Activated T-cell treated with anti-CD3 and anti-CD28 coated beads, Interleukin-2, amount 50 U/mL, for 72 hours (primary cell): ENCODE data around the gene IL21R. TPM values are rescaled to one million over a fixed set of nuclear protein-coding genes. Genes with fewer than 3 reads are reported as not detected.

Experiments
- ATAC-seq, 2 donors: fragments of 150-1000 bp; cut with Tn5 transposase; replicated peaks in 1 of 2; 2 replicates each; pipeline ENCODE4 v1.10.0; 2021; ENCODE audit warnings: moderate library complexity in 2 of 2, mild to moderate bottlenecking in 1 of 2
- DNase-seq, 2 donors: peaks; one replicate each; pipeline ENCODE4 v3.0.0; 2021 to 2022; ENCODE audit warnings: mixed read lengths in 1 of 2
- H3K27ac Mint-ChIP-seq: one replicate; pipeline ENCODE4 v1.8.0; 2022; ENCODE audit warnings: mild to moderate bottlenecking, moderate library complexity, mixed read lengths
- H3K27me3 Mint-ChIP-seq: one replicate; pipeline ENCODE4 v1.8.0; 2022; ENCODE audit warnings: low read depth, mixed read lengths
- H3K36me3 Mint-ChIP-seq, 2 donors: one replicate each; pipeline ENCODE4 v1.8.0; 2022; ENCODE audit warnings: mixed read lengths in 2 of 2, mild to moderate bottlenecking in 1 of 2; ENCODE audit not compliant: insufficient read depth in 2 of 2
- H3K4me1 Mint-ChIP-seq: one replicate; pipeline ENCODE4 v1.8.0; 2022; ENCODE audit warnings: low read depth, mixed read lengths
- H3K4me3 Mint-ChIP-seq, 2 donors: one replicate each; pipeline ENCODE4 v1.8.0; 2022; ENCODE audit warnings: mild to moderate bottlenecking in 2 of 2, mixed read lengths in 2 of 2, moderate library complexity in 2 of 2
- H3K9me3 Mint-ChIP-seq, 2 donors: one replicate each; pipeline ENCODE4 v1.8.0; 2022; ENCODE audit warnings: mixed read lengths in 2 of 2
- total RNA-seq, 2 donors: library from RNA; stranded (reverse); gene quantifications; one replicate each; pipeline ENCODE4 v1.2.3, GENCODE V29; 2022

The IL21R gene
- total RNA-seq, 2 donors from 2014 or later: 155 to 166 TPM

GRCh38 chr16:27436921-27437650 is 35.1 kb downstream of the IL21R start:
- Mint-ChIP-seq H3K27ac (no peak overlapping the region), H3K36me3 (peaks cover 25 to 54% of the 10 kb centered on the region in 2 donors), H3K4me3 (no peak overlapping the region), H3K27me3 (no peaks in the 10 kb centered on the region), H3K4me1 (peaks cover 15% of the 10 kb centered on the region), H3K9me3 (no peaks in the 10 kb centered on the region)
- DNase-seq (no peak), ATAC-seq (peak in 1 of 2 donors; percentile 11)

- H3K27ac Mint-ChIP-seq: no peak overlapping the region
- ATAC-seq: no peak
- no peak for DNase-seq
- peaks cover 16% of the 10 kb centered on the region for H3K4me1 Mint-ChIP-seq
- peaks cover 29 to 52% of the 10 kb centered on the region in 2 donors for H3K36me3 Mint-ChIP-seq
- H3K27me3 Mint-ChIP-seq: no peaks in the 10 kb centered on the region
- H3K4me3 Mint-ChIP-seq: no peak overlapping the region
- no peaks in the 10 kb centered on the region for H3K9me3 Mint-ChIP-seq
Observed at GRCh38 chr16:27437946-27438345, 36.0 kb downstream of the IL21R start.

- ATAC-seq (peak in 1 of 2 donors; percentile 10), DNase-seq (no peak)
- Mint-ChIP-seq H3K4me1 (peaks cover 17% of the 10 kb centered on the region), H3K9me3 (no peaks in the 10 kb centered on the region), H3K36me3 (peaks cover 33 to 61% of the 10 kb centered on the region in 2 donors), H3K27ac (no peak overlapping the region), H3K4me3 (no peak overlapping the region), H3K27me3 (no peaks in the 10 kb centered on the region)
Observed at GRCh38 chr16:27439271-27440018, 37.5 kb downstream of the IL21R start.

GRCh38 chr16:27441276-27441675 is 39.3 kb downstream of the IL21R start:
- no peak overlapping the region for H3K27ac Mint-ChIP-seq
- no peak overlapping the region for H3K4me3 Mint-ChIP-seq
- peaks cover 37 to 65% of the 10 kb centered on the region in 2 donors for H3K36me3 Mint-ChIP-seq
- DNase-seq: no peak
- H3K27me3 Mint-ChIP-seq: no peaks in the 10 kb centered on the region
- H3K4me1 Mint-ChIP-seq: peaks cover 30% of the 10 kb centered on the region
- H3K9me3 Mint-ChIP-seq: no peaks in the 10 kb centered on the region
- ATAC-seq: no peak

GRCh38 chr16:27441998-27442397 is 40.0 kb downstream of the IL21R start:
- Mint-ChIP-seq H3K4me1 (peaks cover 37% of the 10 kb centered on the region), H3K27me3 (no peaks in the 10 kb centered on the region), H3K9me3 (no peaks in the 10 kb centered on the region), H3K36me3 (peaks cover 36 to 65% of the 10 kb centered on the region in 2 donors), H3K4me3 (no peak overlapping the region), H3K27ac (no peak overlapping the region)
- ATAC-seq (no peak), DNase-seq (no peak)

GRCh38 chr16:27444015-27444414 is 42.0 kb downstream of the IL21R start:
- Mint-ChIP-seq H3K4me1 (peaks cover 57% of the 10 kb centered on the region), H3K36me3 (peaks cover 40 to 72% of the 10 kb centered on the region in 2 donors), H3K27me3 (no peaks in the 10 kb centered on the region), H3K9me3 (no peaks in the 10 kb centered on the region), H3K27ac (no peak overlapping the region), H3K4me3 (no peak overlapping the region)
- DNase-seq (no peak), ATAC-seq (no peak)

- ATAC-seq: no peak
- Mint-ChIP-seq H3K27ac (no peak overlapping the region), H3K9me3 (no peaks in the 10 kb centered on the region), H3K4me1 (peaks cover 57% of the 10 kb centered on the region), H3K4me3 (no peak overlapping the region), H3K27me3 (no peaks in the 10 kb centered on the region), H3K36me3 (peaks cover 36 to 70% of the 10 kb centered on the region in 2 donors)
- DNase-seq: no peak
Observed at GRCh38 chr16:27444470-27444869, 42.5 kb downstream of the IL21R start.

- DNase-seq (no peak), ATAC-seq (no peak)
- Mint-ChIP-seq H3K4me3 (no peak overlapping the region), H3K9me3 (no peaks in the 10 kb centered on the region), H3K36me3 (peaks cover 33 to 69% of the 10 kb centered on the region in 2 donors), H3K27me3 (no peaks in the 10 kb centered on the region), H3K4me1 (peaks cover 68% of the 10 kb centered on the region), H3K27ac (peak overlapping the region; percentile 41)
Observed at GRCh38 chr16:27445502-27446175, 43.7 kb downstream of the IL21R start.

- no peaks in the 10 kb centered on the region for H3K9me3 Mint-ChIP-seq
- peak overlapping the region; percentile 15 to 32 for H3K4me3 Mint-ChIP-seq
- peaks cover 33 to 67% of the 10 kb centered on the region in 2 donors for H3K36me3 Mint-ChIP-seq
- peak overlapping the region; percentile 25 for H3K27ac Mint-ChIP-seq
- no peaks in the 10 kb centered on the region for H3K27me3 Mint-ChIP-seq
- peak; percentile 69 to 73 for ATAC-seq
- peak; percentile 71 to 75 for DNase-seq
- peaks cover 79% of the 10 kb centered on the region for H3K4me1 Mint-ChIP-seq
Observed at GRCh38 chr16:27446721-27447120, 44.7 kb downstream of the IL21R start.

- DNase-seq: no peak
- H3K36me3 Mint-ChIP-seq: peaks cover 33 to 72% of the 10 kb centered on the region in 2 donors
- peaks cover 85% of the 10 kb centered on the region for H3K4me1 Mint-ChIP-seq
- H3K4me3 Mint-ChIP-seq: no peak overlapping the region
- peak overlapping the region; percentile 25 for H3K27ac Mint-ChIP-seq
- H3K27me3 Mint-ChIP-seq: no peaks in the 10 kb centered on the region
- no peak for ATAC-seq
- no peaks in the 10 kb centered on the region for H3K9me3 Mint-ChIP-seq
Observed at GRCh38 chr16:27447301-27447700, 45.3 kb downstream of the IL21R start.

- H3K27me3 Mint-ChIP-seq: no peaks in the 10 kb centered on the region
- H3K36me3 Mint-ChIP-seq: peaks cover 27 to 62% of the 10 kb centered on the region in 2 donors
- ATAC-seq: no peak
- peak overlapping the region; percentile 67 to 77 for H3K4me3 Mint-ChIP-seq
- peak overlapping the region; percentile 32 for H3K27ac Mint-ChIP-seq
- H3K4me1 Mint-ChIP-seq: peaks cover 88% of the 10 kb centered on the region
- no peaks in the 10 kb centered on the region for H3K9me3 Mint-ChIP-seq
- no peak for DNase-seq
Observed at GRCh38 chr16:27448532-27449433, 46.8 kb downstream of the IL21R start.

GRCh38 chr16:27449434-27450195 is 47.6 kb downstream of the IL21R start:
- peaks cover 26 to 56% of the 10 kb centered on the region in 2 donors for H3K36me3 Mint-ChIP-seq
- peaks cover 0 to 1% of the 10 kb centered on the region in 2 donors for H3K9me3 Mint-ChIP-seq
- H3K4me1 Mint-ChIP-seq: peaks cover 91% of the 10 kb centered on the region
- no peaks in the 10 kb centered on the region for H3K27me3 Mint-ChIP-seq
- peak overlapping the region; percentile 67 to 77 for H3K4me3 Mint-ChIP-seq
- ATAC-seq: peak; percentile 72 to 74
- peak; percentile 85 to 86 for DNase-seq
- H3K27ac Mint-ChIP-seq: peak overlapping the region; percentile 91
